Fibroblast of the aortic adventitia (primary cell): Measurements from ENCODE around the gene FCRL1. TPM values are rescaled to one million over a fixed set of nuclear protein-coding genes. Genes with fewer than 3 reads are reported as not detected.

Source experiments
- DNase-seq: peaks from one replicate; pipeline ENCODE4 v3.0.0-alpha.2; 2010; ENCODE audit warnings: low read depth
- H3K4me3 ChIP-seq: 2 replicates; pipeline ENCODE4 v1.5.1; 2011; ENCODE audit warnings: low read depth, mild to moderate bottlenecking, control low read depth, low read length, moderate library complexity
- small RNA-seq: library from RNA; depleted of rRNA; stranded (forward); fragments of <200 nt; gene quantifications from one replicate; pipeline ENCODE3, GENCODE V24; 2012
- total RNA-seq: library from RNA; depleted of rRNA; stranded (reverse); fragments of >200 nt; gene quantifications from 2 replicates; pipeline ENCODE4 v1.2.3, GENCODE V29; 2012; ENCODE audit warnings: low replicate concordance
- TF ChIP-seq, protein P1 (sequence below): IDR thresholded peaks from 2 replicates; pipeline ENCODE4 v1.5.1; 2011; ENCODE audit warnings: mild to moderate bottlenecking, low read length, control low read depth, inconsistent platforms; ENCODE audit not compliant: insufficient read depth

FCRL1 gene
- total RNA-seq, 1 donor: not detected

DNA sequence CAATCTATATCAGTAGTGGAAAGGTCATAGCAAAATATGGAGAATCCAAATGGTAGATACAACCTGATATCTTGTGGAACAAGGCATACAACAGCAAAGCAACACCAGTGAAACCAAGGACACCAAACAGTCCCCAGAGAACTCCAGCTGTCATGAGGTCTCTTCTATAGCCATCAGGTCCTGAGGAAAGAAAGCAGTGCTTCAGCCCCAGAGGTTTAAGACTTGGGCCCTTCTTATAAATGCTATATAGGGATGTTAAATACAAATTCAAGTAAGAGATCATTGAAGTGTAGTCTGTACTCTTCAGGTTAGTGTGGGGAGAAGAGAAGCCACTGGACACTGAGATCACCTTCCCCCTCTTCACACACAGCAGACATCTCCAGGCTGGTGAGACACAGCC is 53.1 kb downstream of the FCRL1 start:
- TF ChIP-seq, protein P1, sequence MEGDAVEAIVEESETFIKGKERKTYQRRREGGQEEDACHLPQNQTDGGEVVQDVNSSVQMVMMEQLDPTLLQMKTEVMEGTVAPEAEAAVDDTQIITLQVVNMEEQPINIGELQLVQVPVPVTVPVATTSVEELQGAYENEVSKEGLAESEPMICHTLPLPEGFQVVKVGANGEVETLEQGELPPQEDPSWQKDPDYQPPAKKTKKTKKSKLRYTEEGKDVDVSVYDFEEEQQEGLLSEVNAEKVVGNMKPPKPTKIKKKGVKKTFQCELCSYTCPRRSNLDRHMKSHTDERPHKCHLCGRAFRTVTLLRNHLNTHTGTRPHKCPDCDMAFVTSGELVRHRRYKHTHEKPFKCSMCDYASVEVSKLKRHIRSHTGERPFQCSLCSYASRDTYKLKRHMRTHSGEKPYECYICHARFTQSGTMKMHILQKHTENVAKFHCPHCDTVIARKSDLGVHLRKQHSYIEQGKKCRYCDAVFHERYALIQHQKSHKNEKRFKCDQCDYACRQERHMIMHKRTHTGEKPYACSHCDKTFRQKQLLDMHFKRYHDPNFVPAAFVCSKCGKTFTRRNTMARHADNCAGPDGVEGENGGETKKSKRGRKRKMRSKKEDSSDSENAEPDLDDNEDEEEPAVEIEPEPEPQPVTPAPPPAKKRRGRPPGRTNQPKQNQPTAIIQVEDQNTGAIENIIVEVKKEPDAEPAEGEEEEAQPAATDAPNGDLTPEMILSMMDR: no peak
- H3K4me3 ChIP-seq: no peak overlapping the region
- no peak for DNase-seq

DNA sequence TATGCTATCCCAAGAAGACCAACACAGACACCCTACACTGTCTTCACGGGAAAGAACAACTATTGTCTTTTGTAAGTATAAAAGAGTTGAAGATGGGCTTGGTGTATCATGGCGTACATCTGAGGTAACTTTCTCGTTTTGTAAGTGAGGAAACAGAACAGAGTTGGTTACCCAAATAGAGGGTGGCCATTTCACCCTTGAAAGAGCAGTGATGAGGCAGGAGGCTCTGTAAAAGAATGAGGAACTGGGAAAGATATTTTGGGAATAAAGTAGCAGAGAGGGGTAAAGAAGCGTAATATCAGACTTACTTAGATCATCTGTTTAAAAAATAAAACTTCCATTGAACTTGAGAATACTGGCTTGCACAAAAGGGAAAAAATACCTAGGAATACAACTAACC is 61.9 kb downstream of the FCRL1 start:
- TF ChIP-seq, protein P1: no peak
- H3K4me3 ChIP-seq: no peak overlapping the region
- DNase-seq: no peak

DNA sequence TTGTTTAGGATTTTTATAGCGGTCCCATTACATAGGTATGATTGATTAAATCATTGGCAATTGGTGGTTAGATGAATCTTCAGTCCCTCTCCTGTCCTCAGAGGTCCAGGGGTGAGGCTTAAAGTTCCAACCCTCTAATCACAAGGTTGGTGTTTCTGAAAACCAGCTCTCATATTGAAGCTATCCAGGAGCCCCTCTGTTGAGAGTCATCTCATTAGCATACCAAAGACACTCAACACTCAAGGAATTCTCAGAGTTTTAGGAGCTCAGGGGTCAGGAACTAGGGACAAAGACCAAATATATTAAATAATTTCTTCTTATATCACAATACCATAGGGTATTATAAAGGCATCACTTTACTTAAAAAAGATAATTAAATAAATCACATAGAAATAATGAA is 66.3 kb downstream of the FCRL1 start:
- no peak for DNase-seq
- no peak overlapping the region for H3K4me3 ChIP-seq
- TF ChIP-seq, protein P1: no peak

DNA sequence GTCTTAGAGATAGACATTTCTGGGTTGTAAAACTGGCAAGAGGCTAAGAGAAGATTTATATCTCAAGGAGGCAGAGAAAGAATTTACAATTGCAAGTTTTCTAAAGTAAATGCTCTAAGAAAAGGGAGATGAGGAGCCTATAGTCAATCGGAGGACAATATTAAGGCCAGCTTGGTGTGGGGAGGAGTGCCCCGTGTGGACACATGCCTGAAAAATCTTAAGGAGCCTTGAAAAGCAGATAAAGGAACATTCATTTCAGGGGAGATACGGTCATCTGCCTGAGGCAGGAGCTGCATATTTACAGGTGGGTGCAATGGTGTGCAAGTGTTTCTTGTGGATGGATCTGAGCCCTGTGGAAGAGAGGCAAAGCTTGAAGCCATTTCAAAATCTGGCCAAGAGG is 68.6 kb downstream of the FCRL1 start:
- TF ChIP-seq, protein P1: no peak
- no peak overlapping the region for H3K4me3 ChIP-seq
- DNase-seq: no peak

- H3K4me3 ChIP-seq: no peak overlapping the region
- no peak for DNase-seq
- TF ChIP-seq, protein P1: no peak
Observed at GRCh38 chr1:157748262-157748817, 71.6 kb downstream of the FCRL1 start.

Small RNA genes within 50 kb of the gene (small RNA-seq; reads per million reads assigned to genes)
- gene MRPS21P2: not detected

Other genes with a start within 250 kb of the FCRL1 start
- gene FCRL4, start 222.0 kb downstream of the FCRL1 start, total RNA-seq: not detected in 2 replicates
- gene FCRL3, start 119.4 kb downstream of the FCRL1 start, total RNA-seq: not detected in 2 replicates
- gene FCRL2, start 43.0 kb downstream of the FCRL1 start, total RNA-seq: not detected in 2 replicates
- gene CD5L, start 21.7 kb upstream of the FCRL1 start, total RNA-seq: not detected in 2 replicates
- gene KIRREL1, start 173.5 kb upstream of the FCRL1 start, total RNA-seq: 96.8 and 96.9 TPM in 2 replicates